GM23338 (cell line): ENCODE measurements around the gene FAM117A. TPM values are rescaled to one million over a fixed set of nuclear protein-coding genes. Genes with fewer than 3 reads are reported as not detected.

ENCODE experiments used
- ATAC-seq: fragments of 200-7000 bp; cut with Tn5 transposase; 3 replicates; pipeline ENCODE4 v1.9.1; 2020
- DNase-seq: peaks from one replicate; pipeline ENCODE4 v3.0.0-alpha.2; 2015; ENCODE audit warnings: low spot score
- H2AFZ ChIP-seq: fragments of 200-600 bp; sonication (generic); 2 replicates; pipeline ENCODE4 v1.8.0; 2016; ENCODE audit warnings: antibody characterized with exemption, mild to moderate bottlenecking, moderate library complexity
- H3F3A ChIP-seq: fragments of 200-600 bp; sonication (generic); replicated peaks from 2 replicates; pipeline ENCODE4 v1.8.0; 2017; ENCODE audit warnings: antibody characterized with exemption, mixed run types, low read depth
- H3K27ac ChIP-seq: fragments of 200-600 bp; sonication (generic); 2 replicates; pipeline ENCODE4 v1.6.1; 2016; ENCODE audit warnings: low read depth
- H3K27me3 ChIP-seq: fragments of 200-600 bp; sonication (generic); 2 replicates; pipeline ENCODE4 v1.8.0; 2016; ENCODE audit warnings: mild to moderate bottlenecking, mixed run types, moderate library complexity; ENCODE audit not compliant: insufficient read depth
- H3K36me3 ChIP-seq: fragments of 200-600 bp; sonication (generic); 2 replicates; pipeline ENCODE4 v1.8.0; 2016; ENCODE audit warnings: mild to moderate bottlenecking; ENCODE audit not compliant: insufficient read depth
- H3K4me1 ChIP-seq: fragments of 200-600 bp; sonication (generic); 2 replicates; pipeline ENCODE4 v1.8.0; 2016; ENCODE audit warnings: mild to moderate bottlenecking, moderate library complexity; ENCODE audit not compliant: insufficient read depth
- H3K4me2 ChIP-seq: fragments of 200-600 bp; sonication (generic); 2 replicates; pipeline ENCODE4 v1.7.1; 2017; ENCODE audit warnings: mixed run types
- H3K4me3 ChIP-seq: fragments of 200-600 bp; sonication (generic); 2 replicates; pipeline ENCODE4 v1.6.1; 2016; ENCODE audit warnings: mixed run types
- H3K79me2 ChIP-seq: fragments of 200-600 bp; sonication (generic); replicated peaks from 2 replicates; pipeline ENCODE4 v1.8.0; 2017; ENCODE audit warnings: mild to moderate bottlenecking; ENCODE audit not compliant: insufficient read depth
- H3K9me2 ChIP-seq: fragments of 200-600 bp; sonication (generic); 2 replicates; pipeline ENCODE4 v1.8.0; 2017; ENCODE audit not compliant: insufficient read depth
- H4K20me1 ChIP-seq: fragments of 200-600 bp; sonication (generic); replicated peaks from 2 replicates; pipeline ENCODE4 v1.8.0; 2017; ENCODE audit warnings: mild to moderate bottlenecking; ENCODE audit not compliant: insufficient read depth
- H3K27ac Mint-ChIP-seq: 2 replicates; pipeline ENCODE4 v1.8.0; 2020; ENCODE audit warnings: inconsistent platforms, mild to moderate bottlenecking, moderate library complexity, mixed read lengths
- H3K27me3 Mint-ChIP-seq: 3 replicates; pipeline ENCODE4 v1.8.0; 2022; ENCODE audit warnings: low read depth, mild to moderate bottlenecking, moderate library complexity, mixed read lengths, inconsistent platforms; ENCODE audit not compliant: insufficient read depth, poor library complexity
- H3K36me3 Mint-ChIP-seq: 3 replicates; pipeline ENCODE4 v1.8.0; 2021; ENCODE audit warnings: low read depth, mild to moderate bottlenecking, inconsistent platforms, moderate library complexity, mixed read lengths
- H3K4me1 Mint-ChIP-seq: 3 replicates; pipeline ENCODE4 v1.8.0; 2020; ENCODE audit warnings: mild to moderate bottlenecking, inconsistent platforms, mixed read lengths
- H3K4me3 Mint-ChIP-seq: 3 replicates; pipeline ENCODE4 v1.8.0; 2021; ENCODE audit warnings: moderate library complexity, mild to moderate bottlenecking, inconsistent platforms, mixed read lengths
- H3K9me3 Mint-ChIP-seq: 3 replicates; pipeline ENCODE4 v1.8.0; 2020; ENCODE audit warnings: moderate library complexity, mild to moderate bottlenecking, inconsistent platforms, mixed read lengths
- EZH2 ChIP-seq: fragments of 200-600 bp; sonication (generic); IDR thresholded peaks from one replicate; pipeline ENCODE4 v1.8.0; 2017; ENCODE audit warnings: antibody characterized with exemption, mild to moderate bottlenecking, low read depth; ENCODE audit not compliant: unreplicated experiment
- EZH2phosphoT487 ChIP-seq: fragments of 200-600 bp; sonication (generic); IDR thresholded peaks from one replicate; pipeline ENCODE4 v1.8.1; 2018; ENCODE audit warnings: antibody characterized with exemption; ENCODE audit not compliant: unreplicated experiment
- NANOG ChIP-seq: IDR thresholded peaks from 2 replicates; pipeline ENCODE4 v1.6.1; 2016; ENCODE audit warnings: antibody characterized with exemption, borderline replicate concordance
- POLR2AphosphoS5 ChIP-seq: IDR thresholded peaks from 2 replicates; pipeline ENCODE4 v1.6.1; 2016; ENCODE audit warnings: antibody characterized with exemption, low read depth
- REST ChIP-seq: IDR thresholded peaks from one replicate; pipeline ENCODE4 v1.6.1; 2018; ENCODE audit warnings: antibody characterized with exemption; ENCODE audit not compliant: unreplicated experiment
- ZNF114 ChIP-seq: fragments of 250-450 bp; sonication (Bioruptor Pico); IDR thresholded peaks from 2 replicates; pipeline ENCODE4 v1.5.0; 2020; ENCODE audit warnings: mild to moderate bottlenecking, moderate library complexity
- polyA plus RNA-seq: library from polyadenylated mRNA; unstranded; fragments of >200 nt; fragmentation: Nextera tagmentation; extraction: Ambion mirVana; gene quantifications from 2 replicates; pipeline ENCODE4 v1.2.1, GENCODE V29; 2016
- total RNA-seq: library from RNA; depleted of rRNA; stranded (reverse); fragments of >200 nt; shearing (Covaris generic); gene quantifications from 2 replicates; pipeline ENCODE4 v1.2.3, GENCODE V29; 2014
- TF ChIP-seq, protein P1 (sequence below), 2 experiments: fragments of 200-600 bp in 1 of 2; sonication (generic) in 1 of 2; conservative IDR thresholded peaks; 2 replicates each; pipeline versions ENCODE4 v1.5.1 to v1.6.1; 2016 to 2017; ENCODE audit warnings: antibody characterized with exemption in 2 of 2, low read depth in 2 of 2, mild to moderate bottlenecking in 2 of 2, moderate library complexity in 1 of 2
- TF ChIP-seq, protein P2 (sequence below): IDR thresholded peaks from 2 replicates; pipeline ENCODE4 v1.6.1; 2016; ENCODE audit warnings: antibody characterized with exemption
- TF ChIP-seq, protein P3 (sequence below): fragments of 250-450 bp; sonication (Bioruptor Pico); IDR thresholded peaks from 2 replicates; pipeline ENCODE4 v1.5.0; 2020; ENCODE audit warnings: mild to moderate bottlenecking, moderate library complexity

FAM117A gene
- total and polyA plus RNA-seq, 2 experiments from 2014 or later, result 21.3 to 46.4 TPM

DNA sequence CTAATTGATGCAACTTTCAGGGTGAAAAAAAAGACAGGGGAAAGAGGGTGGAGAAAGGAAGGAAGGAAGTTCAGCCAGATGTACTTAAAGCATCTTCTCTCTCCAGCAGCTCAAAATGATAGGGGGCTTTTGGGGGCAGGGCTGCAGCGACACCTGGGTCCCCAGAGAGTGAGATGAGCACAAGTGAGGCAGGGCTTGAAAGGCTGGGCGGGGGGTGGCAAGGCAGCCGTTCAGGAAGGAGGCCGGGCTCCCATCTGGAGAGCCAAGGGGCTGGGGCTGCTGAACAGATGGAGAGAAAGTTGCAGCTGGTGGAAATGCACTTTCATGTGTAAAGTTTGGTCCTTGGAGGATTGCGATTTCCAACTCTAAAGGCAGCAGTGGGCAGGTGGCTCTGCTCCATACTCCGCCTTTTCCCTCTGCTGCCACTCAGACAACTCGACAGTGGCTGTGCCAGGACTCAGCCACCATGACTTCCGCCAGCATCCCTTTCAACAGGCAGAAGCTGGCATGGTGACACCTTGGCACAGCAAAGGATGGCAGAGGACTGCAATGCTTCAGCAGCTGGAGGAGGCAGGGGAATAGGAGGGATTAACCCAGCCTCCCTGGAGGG is 63.9 kb downstream of the FAM117A start:
- TF ChIP-seq NANOG, result no peak
- no peak for TF ChIP-seq EZH2
- no peak for TF ChIP-seq EZH2phosphoT487
- TF ChIP-seq, protein P1, sequence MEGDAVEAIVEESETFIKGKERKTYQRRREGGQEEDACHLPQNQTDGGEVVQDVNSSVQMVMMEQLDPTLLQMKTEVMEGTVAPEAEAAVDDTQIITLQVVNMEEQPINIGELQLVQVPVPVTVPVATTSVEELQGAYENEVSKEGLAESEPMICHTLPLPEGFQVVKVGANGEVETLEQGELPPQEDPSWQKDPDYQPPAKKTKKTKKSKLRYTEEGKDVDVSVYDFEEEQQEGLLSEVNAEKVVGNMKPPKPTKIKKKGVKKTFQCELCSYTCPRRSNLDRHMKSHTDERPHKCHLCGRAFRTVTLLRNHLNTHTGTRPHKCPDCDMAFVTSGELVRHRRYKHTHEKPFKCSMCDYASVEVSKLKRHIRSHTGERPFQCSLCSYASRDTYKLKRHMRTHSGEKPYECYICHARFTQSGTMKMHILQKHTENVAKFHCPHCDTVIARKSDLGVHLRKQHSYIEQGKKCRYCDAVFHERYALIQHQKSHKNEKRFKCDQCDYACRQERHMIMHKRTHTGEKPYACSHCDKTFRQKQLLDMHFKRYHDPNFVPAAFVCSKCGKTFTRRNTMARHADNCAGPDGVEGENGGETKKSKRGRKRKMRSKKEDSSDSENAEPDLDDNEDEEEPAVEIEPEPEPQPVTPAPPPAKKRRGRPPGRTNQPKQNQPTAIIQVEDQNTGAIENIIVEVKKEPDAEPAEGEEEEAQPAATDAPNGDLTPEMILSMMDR (conservative IDR thresholded peaks at IDR 0.05; ENCODE audit: low read depth in 2 of 2), result no peak
- no peak for TF ChIP-seq ZNF114 (CRISPR knock-in tag)
- TF ChIP-seq REST, result no peak
- no peak for TF ChIP-seq POLR2AphosphoS5
- TF ChIP-seq, protein P2, sequence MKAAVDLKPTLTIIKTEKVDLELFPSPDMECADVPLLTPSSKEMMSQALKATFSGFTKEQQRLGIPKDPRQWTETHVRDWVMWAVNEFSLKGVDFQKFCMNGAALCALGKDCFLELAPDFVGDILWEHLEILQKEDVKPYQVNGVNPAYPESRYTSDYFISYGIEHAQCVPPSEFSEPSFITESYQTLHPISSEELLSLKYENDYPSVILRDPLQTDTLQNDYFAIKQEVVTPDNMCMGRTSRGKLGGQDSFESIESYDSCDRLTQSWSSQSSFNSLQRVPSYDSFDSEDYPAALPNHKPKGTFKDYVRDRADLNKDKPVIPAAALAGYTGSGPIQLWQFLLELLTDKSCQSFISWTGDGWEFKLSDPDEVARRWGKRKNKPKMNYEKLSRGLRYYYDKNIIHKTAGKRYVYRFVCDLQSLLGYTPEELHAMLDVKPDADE, result no peak
- peaks cover 24% of the 10 kb centered on the region for H3K36me3 ChIP-seq
- no peaks in the 10 kb centered on the region for H3F3A ChIP-seq
- no peak overlapping the region for H3K4me3 ChIP-seq
- no peak for ATAC-seq
- peaks cover 3% of the 10 kb centered on the region for H3K4me1 Mint-ChIP-seq
- no peak overlapping the region for H3K4me2 ChIP-seq
- no peak overlapping the region for H2AFZ ChIP-seq
- no peaks in the 10 kb centered on the region for H3K9me3 Mint-ChIP-seq
- no peaks in the 10 kb centered on the region for H3K9me2 ChIP-seq
- no peak overlapping the region for H3K27ac Mint-ChIP-seq
- H3K4me1 ChIP-seq, result no peaks in the 10 kb centered on the region
- H3K79me2 ChIP-seq, result no peaks in the 10 kb centered on the region
- H3K36me3 Mint-ChIP-seq, result peaks cover 45% of the 10 kb centered on the region
- H3K4me3 Mint-ChIP-seq, result no peak overlapping the region
- no peaks in the 10 kb centered on the region for H3K27me3 ChIP-seq
- H3K27me3 Mint-ChIP-seq, result peaks cover 3% of the 10 kb centered on the region
- no peak overlapping the region for H3K27ac ChIP-seq
- no peaks in the 10 kb centered on the region for H4K20me1 ChIP-seq
- DNase-seq, result no peak

GRCh38 chr17:49698005-49698404 is 65.9 kb downstream of the FAM117A start:
- no peaks in the 10 kb centered on the region for H3K9me2 ChIP-seq
- Mint-ChIP-seq H3K27ac (no peak overlapping the region), H3K27me3 (peaks cover 5% of the 10 kb centered on the region), H3K4me1 (peaks cover 5% of the 10 kb centered on the region), H3K9me3 (no peaks in the 10 kb centered on the region), H3K36me3 (peaks cover 26% of the 10 kb centered on the region), H3K4me3 (no peak overlapping the region)
- H3K4me2 ChIP-seq, result no peak overlapping the region
- no peaks in the 10 kb centered on the region for H4K20me1 ChIP-seq
- H3K4me1 ChIP-seq, result no peaks in the 10 kb centered on the region
- no peaks in the 10 kb centered on the region for H3F3A ChIP-seq
- peaks cover 16% of the 10 kb centered on the region for H3K36me3 ChIP-seq
- ATAC-seq, result no peak
- no peak overlapping the region for H2AFZ ChIP-seq
- DNase-seq, result no peak
- no peaks in the 10 kb centered on the region for H3K79me2 ChIP-seq
- H3K4me3 ChIP-seq, result no peak overlapping the region
- no peaks in the 10 kb centered on the region for H3K27me3 ChIP-seq
- H3K27ac ChIP-seq, result no peak overlapping the region
- no peak for TF ChIP-seq ZNF114 (CRISPR knock-in tag)
- no peak for TF ChIP-seq EZH2phosphoT487
- TF ChIP-seq, protein P3, sequence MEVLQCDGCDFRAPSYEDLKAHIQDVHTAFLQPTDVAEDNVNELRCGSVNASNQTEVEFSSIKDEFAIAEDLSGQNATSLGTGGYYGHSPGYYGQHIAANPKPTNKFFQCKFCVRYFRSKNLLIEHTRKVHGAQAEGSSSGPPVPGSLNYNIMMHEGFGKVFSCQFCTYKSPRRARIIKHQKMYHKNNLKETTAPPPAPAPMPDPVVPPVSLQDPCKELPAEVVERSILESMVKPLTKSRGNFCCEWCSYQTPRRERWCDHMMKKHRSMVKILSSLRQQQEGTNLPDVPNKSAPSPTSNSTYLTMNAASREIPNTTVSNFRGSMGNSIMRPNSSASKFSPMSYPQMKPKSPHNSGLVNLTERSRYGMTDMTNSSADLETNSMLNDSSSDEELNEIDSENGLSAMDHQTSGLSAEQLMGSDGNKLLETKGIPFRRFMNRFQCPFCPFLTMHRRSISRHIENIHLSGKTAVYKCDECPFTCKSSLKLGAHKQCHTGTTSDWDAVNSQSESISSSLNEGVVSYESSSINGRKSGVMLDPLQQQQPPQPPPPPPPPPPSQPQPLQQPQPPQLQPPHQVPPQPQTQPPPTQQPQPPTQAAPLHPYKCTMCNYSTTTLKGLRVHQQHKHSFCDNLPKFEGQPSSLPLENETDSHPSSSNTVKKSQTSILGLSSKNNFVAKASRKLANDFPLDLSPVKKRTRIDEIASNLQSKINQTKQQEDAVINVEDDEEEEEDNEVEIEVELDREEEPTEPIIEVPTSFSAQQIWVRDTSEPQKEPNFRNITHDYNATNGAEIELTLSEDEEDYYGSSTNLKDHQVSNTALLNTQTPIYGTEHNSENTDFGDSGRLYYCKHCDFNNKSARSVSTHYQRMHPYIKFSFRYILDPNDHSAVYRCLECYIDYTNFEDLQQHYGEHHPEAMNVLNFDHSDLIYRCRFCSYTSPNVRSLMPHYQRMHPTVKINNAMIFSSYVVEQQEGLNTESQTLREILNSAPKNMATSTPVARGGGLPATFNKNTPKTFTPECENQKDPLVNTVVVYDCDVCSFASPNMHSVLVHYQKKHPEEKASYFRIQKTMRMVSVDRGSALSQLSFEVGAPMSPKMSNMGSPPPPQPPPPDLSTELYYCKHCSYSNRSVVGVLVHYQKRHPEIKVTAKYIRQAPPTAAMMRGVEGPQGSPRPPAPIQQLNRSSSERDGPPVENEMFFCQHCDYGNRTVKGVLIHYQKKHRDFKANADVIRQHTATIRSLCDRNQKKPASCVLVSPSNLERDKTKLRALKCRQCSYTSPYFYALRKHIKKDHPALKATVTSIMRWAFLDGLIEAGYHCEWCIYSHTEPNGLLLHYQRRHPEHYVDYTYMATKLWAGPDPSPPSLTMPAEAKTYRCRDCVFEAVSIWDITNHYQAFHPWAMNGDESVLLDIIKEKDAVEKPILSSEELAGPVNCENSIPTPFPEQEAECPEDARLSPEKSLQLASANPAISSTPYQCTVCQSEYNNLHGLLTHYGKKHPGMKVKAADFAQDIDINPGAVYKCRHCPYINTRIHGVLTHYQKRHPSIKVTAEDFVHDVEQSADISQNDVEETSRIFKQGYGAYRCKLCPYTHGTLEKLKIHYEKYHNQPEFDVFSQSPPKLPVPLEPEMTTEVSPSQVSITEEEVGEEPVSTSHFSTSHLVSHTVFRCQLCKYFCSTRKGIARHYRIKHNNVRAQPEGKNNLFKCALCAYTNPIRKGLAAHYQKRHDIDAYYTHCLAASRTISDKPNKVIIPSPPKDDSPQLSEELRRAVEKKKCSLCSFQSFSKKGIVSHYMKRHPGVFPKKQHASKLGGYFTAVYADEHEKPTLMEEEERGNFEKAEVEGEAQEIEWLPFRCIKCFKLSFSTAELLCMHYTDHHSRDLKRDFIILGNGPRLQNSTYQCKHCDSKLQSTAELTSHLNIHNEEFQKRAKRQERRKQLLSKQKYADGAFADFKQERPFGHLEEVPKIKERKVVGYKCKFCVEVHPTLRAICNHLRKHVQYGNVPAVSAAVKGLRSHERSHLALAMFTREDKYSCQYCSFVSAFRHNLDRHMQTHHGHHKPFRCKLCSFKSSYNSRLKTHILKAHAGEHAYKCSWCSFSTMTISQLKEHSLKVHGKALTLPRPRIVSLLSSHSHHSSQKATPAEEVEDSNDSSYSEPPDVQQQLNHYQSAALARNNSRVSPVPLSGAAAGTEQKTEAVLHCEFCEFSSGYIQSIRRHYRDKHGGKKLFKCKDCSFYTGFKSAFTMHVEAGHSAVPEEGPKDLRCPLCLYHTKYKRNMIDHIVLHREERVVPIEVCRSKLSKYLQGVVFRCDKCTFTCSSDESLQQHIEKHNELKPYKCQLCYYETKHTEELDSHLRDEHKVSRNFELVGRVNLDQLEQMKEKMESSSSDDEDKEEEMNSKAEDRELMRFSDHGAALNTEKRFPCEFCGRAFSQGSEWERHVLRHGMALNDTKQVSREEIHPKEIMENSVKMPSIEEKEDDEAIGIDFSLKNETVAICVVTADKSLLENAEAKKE, result no peak
